Measurements from ENCODE around the gene LIX1.

The LIX1 gene

GRCh38 chr5:97065475-97065874, 76.9 kb downstream of the LIX1 start:
- Histone ChIP-seq H3K27me3 (ENCODE audit: insufficient read depth, low read length) (no peaks in the 10 kb centered on the region), H3K79me2 (ENCODE audit: control insufficient read depth, insufficient read depth, low read length, poor library complexity) (peaks cover 2% of the 10 kb centered on the region), H4K8ac (ENCODE audit: low read depth, low read length) (no peak overlapping the region), H3K4ac (ENCODE audit: low read depth, low read length) (no peak overlapping the region), H3K27ac (ENCODE audit: low read depth, low read length) (no peak overlapping the region), H2BK120ac (ENCODE audit: insufficient read depth, low read length, poor library complexity) (no peak overlapping the region), H3K9ac (ENCODE audit: low read length) (no peak overlapping the region), H3K14ac (ENCODE audit: low read length) (no peak overlapping the region), H3K9me3 (ENCODE audit: insufficient read depth, low read depth, low read length) (no peaks in the 10 kb centered on the region), H3K4me1 (ENCODE audit: control insufficient read depth in 1 of 2, insufficient read depth in 2 of 2, low read length in 2 of 2) (peaks cover 3 to 5% of the 10 kb centered on the region in 2 experiments), H4K91ac (ENCODE audit: low read depth, low read length) (no peak overlapping the region), H4K12ac (ENCODE audit: low read depth, low read length) (no peak overlapping the region), H3K23ac (ENCODE audit: low read length) (no peak overlapping the region), H2AFZ (ENCODE audit: insufficient read depth, low read length, poor library complexity) (no peak overlapping the region), H2AK5ac (ENCODE audit: low read length) (no peak overlapping the region), H3K4me2 (ENCODE audit: low read length) (no peak overlapping the region), H2BK5ac (ENCODE audit: low read depth, low read length, poor library complexity) (no peak overlapping the region), H3K18ac (ENCODE audit: low read length) (no peak overlapping the region), H2BK12ac (ENCODE audit: low read length) (no peak overlapping the region), H3K4me3 (ENCODE audit: low read depth, low read length) (no peak overlapping the region), H3K36me3 (ENCODE audit: control insufficient read depth in 1 of 2, insufficient read depth in 2 of 2, low read length in 2 of 2) (no peaks in the 10 kb centered on the region), H3K79me1 (ENCODE audit: low read length) (no peaks in the 10 kb centered on the region)
- WGBS (ENCODE audit: extremely low coverage, insufficient coverage, insufficient read length): no CpG with 5 or more reads among the region's 2 CpGs
- no peak for DNase-seq

GRCh38 chr5:97063251-97063650, 79.2 kb downstream of the LIX1 start:
- no peak overlapping the region for H4K12ac ChIP-seq (ENCODE audit: low read depth, low read length)
- WGBS (ENCODE audit: extremely low coverage, insufficient coverage, insufficient read length): no CpG with 5 or more reads among the region's 1 CpG
- peak overlapping the region; percentile 74 for H2BK12ac ChIP-seq (ENCODE audit: low read length)
- H2AK5ac ChIP-seq (ENCODE audit: low read length): no peak overlapping the region
- no peak overlapping the region for H3K18ac ChIP-seq (ENCODE audit: low read length)
- no peaks in the 10 kb centered on the region for H3K79me1 ChIP-seq (ENCODE audit: low read length)
- H3K27me3 ChIP-seq (ENCODE audit: insufficient read depth, low read length): no peaks in the 10 kb centered on the region
- no peak overlapping the region for H4K8ac ChIP-seq (ENCODE audit: low read depth, low read length)
- H3K9ac ChIP-seq (ENCODE audit: low read length): no peak overlapping the region
- H3K79me2 ChIP-seq (ENCODE audit: control insufficient read depth, insufficient read depth, low read length, poor library complexity): peaks cover 2% of the 10 kb centered on the region
- H3K36me3 ChIP-seq (ENCODE audit: control insufficient read depth in 1 of 2, insufficient read depth in 2 of 2, low read length in 2 of 2): no peaks in the 10 kb centered on the region
- H3K4me1 ChIP-seq (ENCODE audit: control insufficient read depth in 1 of 2, insufficient read depth in 2 of 2, low read length in 2 of 2): peaks cover 3 to 5% of the 10 kb centered on the region in 2 experiments
- no peak overlapping the region for H3K4me2 ChIP-seq (ENCODE audit: low read length)
- H3K14ac ChIP-seq (ENCODE audit: low read length): no peak overlapping the region
- no peak overlapping the region for H3K4me3 ChIP-seq (ENCODE audit: low read depth, low read length)
- DNase-seq: peak in 1 of 2 donors; percentile 36
- H4K91ac ChIP-seq (ENCODE audit: low read depth, low read length): no peak overlapping the region
- H3K4ac ChIP-seq (ENCODE audit: low read depth, low read length): no peak overlapping the region
- no peak overlapping the region for H2AFZ ChIP-seq (ENCODE audit: insufficient read depth, low read length, poor library complexity)
- peak overlapping the region; percentile 12 for H2BK120ac ChIP-seq (ENCODE audit: insufficient read depth, low read length, poor library complexity)
- no peaks in the 10 kb centered on the region for H3K9me3 ChIP-seq (ENCODE audit: insufficient read depth, low read depth, low read length)
- H3K27ac ChIP-seq (ENCODE audit: low read depth, low read length): no peak overlapping the region
- no peak overlapping the region for H3K23ac ChIP-seq (ENCODE audit: low read length)
- H2BK5ac ChIP-seq (ENCODE audit: low read depth, low read length, poor library complexity): no peak overlapping the region

GRCh38 chr5:97062046-97062445, 80.4 kb downstream of the LIX1 start:
- H3K14ac ChIP-seq (ENCODE audit: low read length): no peak overlapping the region
- no peak overlapping the region for H3K4me3 ChIP-seq (ENCODE audit: low read depth, low read length)
- H2BK5ac ChIP-seq (ENCODE audit: low read depth, low read length, poor library complexity): no peak overlapping the region
- H3K4me2 ChIP-seq (ENCODE audit: low read length): no peak overlapping the region
- H4K8ac ChIP-seq (ENCODE audit: low read depth, low read length): no peak overlapping the region
- no peaks in the 10 kb centered on the region for H3K27me3 ChIP-seq (ENCODE audit: insufficient read depth, low read length)
- no peaks in the 10 kb centered on the region for H3K36me3 ChIP-seq (ENCODE audit: control insufficient read depth in 1 of 2, insufficient read depth in 2 of 2, low read length in 2 of 2)
- no CpG with 5 or more reads among the region's 8 CpGs for WGBS (ENCODE audit: extremely low coverage, insufficient coverage, insufficient read length)
- no peak overlapping the region for H4K91ac ChIP-seq (ENCODE audit: low read depth, low read length)
- H2AK5ac ChIP-seq (ENCODE audit: low read length): no peak overlapping the region
- H3K27ac ChIP-seq (ENCODE audit: low read depth, low read length): no peak overlapping the region
- H2BK120ac ChIP-seq (ENCODE audit: insufficient read depth, low read length, poor library complexity): no peak overlapping the region
- H2BK12ac ChIP-seq (ENCODE audit: low read length): peak overlapping the region; percentile 3
- H2AFZ ChIP-seq (ENCODE audit: insufficient read depth, low read length, poor library complexity): no peak overlapping the region
- H3K79me1 ChIP-seq (ENCODE audit: low read length): no peaks in the 10 kb centered on the region
- H3K9me3 ChIP-seq (ENCODE audit: insufficient read depth, low read depth, low read length): no peaks in the 10 kb centered on the region
- peaks cover 3 to 5% of the 10 kb centered on the region in 2 experiments for H3K4me1 ChIP-seq (ENCODE audit: control insufficient read depth in 1 of 2, insufficient read depth in 2 of 2, low read length in 2 of 2)
- no peak overlapping the region for H3K4ac ChIP-seq (ENCODE audit: low read depth, low read length)
- H4K12ac ChIP-seq (ENCODE audit: low read depth, low read length): no peak overlapping the region
- H3K18ac ChIP-seq (ENCODE audit: low read length): no peak overlapping the region
- H3K23ac ChIP-seq (ENCODE audit: low read length): no peak overlapping the region
- H3K79me2 ChIP-seq (ENCODE audit: control insufficient read depth, insufficient read depth, low read length, poor library complexity): peaks cover 2% of the 10 kb centered on the region
- no peak for DNase-seq
- no peak overlapping the region for H3K9ac ChIP-seq (ENCODE audit: low read length)

- Histone ChIP-seq H3K4me3 (ENCODE audit: low read depth, low read length) (no peak overlapping the region), H3K23ac (ENCODE audit: low read length) (no peak overlapping the region), H3K18ac (ENCODE audit: low read length) (no peak overlapping the region), H2BK120ac (ENCODE audit: insufficient read depth, low read length, poor library complexity) (no peak overlapping the region), H3K4me2 (ENCODE audit: low read length) (no peak overlapping the region), H3K79me1 (ENCODE audit: low read length) (no peaks in the 10 kb centered on the region), H4K8ac (ENCODE audit: low read depth, low read length) (no peak overlapping the region), H4K91ac (ENCODE audit: low read depth, low read length) (no peak overlapping the region), H3K27me3 (ENCODE audit: insufficient read depth, low read length) (no peaks in the 10 kb centered on the region), H3K9ac (ENCODE audit: low read length) (no peak overlapping the region), H3K9me3 (ENCODE audit: insufficient read depth, low read depth, low read length) (no peaks in the 10 kb centered on the region), H3K79me2 (ENCODE audit: control insufficient read depth, insufficient read depth, low read length, poor library complexity) (no peaks in the 10 kb centered on the region), H3K14ac (ENCODE audit: low read length) (no peak overlapping the region), H3K4me1 (ENCODE audit: control insufficient read depth in 1 of 2, insufficient read depth in 2 of 2, low read length in 2 of 2) (no peaks in the 10 kb centered on the region), H2AFZ (ENCODE audit: insufficient read depth, low read length, poor library complexity) (no peak overlapping the region), H2BK12ac (ENCODE audit: low read length) (no peak overlapping the region), H2BK5ac (ENCODE audit: low read depth, low read length, poor library complexity) (no peak overlapping the region), H3K4ac (ENCODE audit: low read depth, low read length) (no peak overlapping the region), H3K27ac (ENCODE audit: low read depth, low read length) (no peak overlapping the region), H3K36me3 (ENCODE audit: control insufficient read depth in 1 of 2, insufficient read depth in 2 of 2, low read length in 2 of 2) (no peaks in the 10 kb centered on the region), H2AK5ac (ENCODE audit: low read length) (no peak overlapping the region), H4K12ac (ENCODE audit: low read depth, low read length) (no peak overlapping the region)
- 100% methylated on average over 1 of the region's 1 CpG for whole genome bisulfite sequencing (ENCODE audit: extremely low coverage, insufficient coverage, insufficient read length)
- no peak for DNase-seq
Observed at GRCh38 chr5:97056263-97056662, 86.1 kb downstream of the LIX1 start.

Data from trophoblast cell (in vitro differentiated cells and primary cell).